K562 (cell line): ENCODE measurements around the gene LBHD2. TPM values are rescaled to one million over a fixed set of nuclear protein-coding genes. Genes with fewer than 3 reads are reported as not detected.

Experiments
- C11orf30 ChIP-seq: fragments of 450-650 bp; IDR thresholded peaks from 2 replicates; pipeline ENCODE4 v1.6.1; 2016; ENCODE audit warnings: low read depth, mild to moderate bottlenecking
- CHD4 ChIP-seq: fragments of 200-600 bp; sonication (generic); IDR thresholded peaks from 3 replicates; pipeline ENCODE4 v1.6.1; 2012; ENCODE audit warnings: low read depth, mild to moderate bottlenecking, mixed read lengths, low read length, inconsistent platforms; ENCODE audit not compliant: insufficient read depth, insufficient replicate concordance, poor library complexity, severe bottlenecking
- FOSL1 ChIP-seq: fragments of 200-800 bp; sonication (Bioruptor generic); conservative IDR thresholded peaks from 2 replicates; pipeline ENCODE4 v1.6.1; 2016; ENCODE audit warnings: missing genetic modification characterization, missing compliant biosample characterization
- GATA2 ChIP-seq: sonication (generic); formaldehyde crosslinking; IDR thresholded peaks from 2 replicates; pipeline ENCODE4 v1.4.0; 2020; ENCODE audit warnings: mild to moderate bottlenecking, missing genetic modification reagents
- POLR3A ChIP-seq: IDR thresholded peaks from 2 replicates; pipeline ENCODE4 v1.6.1; 2011; ENCODE audit warnings: borderline replicate concordance, mild to moderate bottlenecking, moderate library complexity; ENCODE audit not compliant: insufficient read length, insufficient read depth; ENCODE audit errors: extremely low read depth
- POLR3G ChIP-seq: IDR thresholded peaks from 2 replicates; pipeline ENCODE4 v1.6.1; 2011; ENCODE audit not compliant: insufficient read length, insufficient replicate concordance; ENCODE audit errors: extremely low read depth
- PURB ChIP-seq: sonication (generic); formaldehyde crosslinking; IDR thresholded peaks from 2 replicates; pipeline ENCODE4 v1.9.0; 2021; ENCODE audit warnings: low read depth, mild to moderate bottlenecking, missing genetic modification reagents
- RBM15 ChIP-seq: fragments of 200-400 bp; formaldehyde crosslinking; IDR thresholded peaks from 2 replicates; pipeline ENCODE4 v1.6.1; 2018; ENCODE audit warnings: mild to moderate bottlenecking, low read length, moderate library complexity; ENCODE audit not compliant: insufficient read depth
- SMARCE1 ChIP-seq: fragments of 450-650 bp; IDR thresholded peaks from 2 replicates; pipeline ENCODE4 v1.7.1; 2016; ENCODE audit warnings: mild to moderate bottlenecking
- ZBTB2 ChIP-seq: fragments of 450-650 bp; IDR thresholded peaks from 2 replicates; pipeline ENCODE4 v1.6.1; 2016; ENCODE audit warnings: antibody characterized with exemption
- ZNF398 ChIP-seq: fragments of 250-450 bp; sonication (Bioruptor Pico); IDR thresholded peaks from 2 replicates; pipeline ENCODE4 v1.8.0; 2021; ENCODE audit warnings: moderate library complexity, mild to moderate bottlenecking, inconsistent platforms
- ZNF512 ChIP-seq: IDR thresholded peaks from 2 replicates; pipeline ENCODE4 v1.6.1; 2016; ENCODE audit warnings: missing genetic modification characterization, missing compliant biosample characterization
- ZNF830 ChIP-seq: fragments of 250-450 bp; sonication (Bioruptor Pico); IDR thresholded peaks from 2 replicates; pipeline ENCODE4 v1.5.0; 2021; ENCODE audit warnings: mild to moderate bottlenecking
- polyA plus RNA-seq, 8 experiments: library from polyadenylated mRNA; depleted of rRNA in 4 of 8; stranded (reverse) in 5 of 8; unstranded in 3 of 8; fragments of >200 nt; fragmentation: Nextera tagmentation in 2 of 8; fragmentation: Illumina TruSeq in 1 of 8; extraction: Ambion mirVana in 2 of 8; extraction: Trizol in 1 of 8; gene quantifications; 2 replicates each; pipeline versions ENCODE4 v1.2.1 to v1.2.3, GENCODE V29; 2011 to 2014; ENCODE audit warnings: inconsistent platforms in 1 of 8, missing spikeins in 1 of 8
- total RNA-seq, 7 experiments: library from RNA; depleted of rRNA in 6 of 7; stranded (reverse); fragments of >200 nt in 6 of 7; fragmentation: Illumina TruSeq in 2 of 7; extraction: Trizol in 2 of 7; gene quantifications; 2 replicates each; pipeline versions ENCODE4 v1.2.1 to v1.2.3, GENCODE V29; 2011 to 2021; ENCODE audit warnings: low replicate concordance in 1 of 7

LBHD2 gene
- total and polyA plus RNA-seq, 9 of the 15 experiments (the other 6 are each of a cell fraction or from before 2014, with no cell fraction given), result not detected

- TF ChIP-seq ZNF398 (CRISPR knock-in tag), result no peak
- TF ChIP-seq POLR3A, result no peak
- TF ChIP-seq ZNF830 (CRISPR knock-in tag), result no peak
- no peak for TF ChIP-seq PURB (CRISPR knock-in tag)
- no peak for TF ChIP-seq CHD4
- TF ChIP-seq FOSL1 (tag), result peak; percentile 86
- no peak for TF ChIP-seq ZNF512 (tag)
- TF ChIP-seq SMARCE1, result peak; percentile 41
- peak; percentile 99 for TF ChIP-seq C11orf30
- no peak for TF ChIP-seq POLR3G
- TF ChIP-seq GATA2, result no peak
- no peak for TF ChIP-seq RBM15
- TF ChIP-seq ZBTB2, result no peak
Observed at GRCh38 chr14:103136388-103137271, 52.6 kb downstream of the LBHD2 start (continued).
